Right cardiac atrium (tissue), 5 donors: ENCODE data around the gene TAMM41. TPM values are rescaled to one million over a fixed set of nuclear protein-coding genes. Genes with fewer than 3 reads are reported as not detected.
A peak's percentile ranks its signal among the peaks of the same experiment; 100 is the strongest.
"Not testable (repeated sequence)": the region's sequence is repeated elsewhere in the genome, so short reads cannot be mapped to it uniquely, and the experiment has no call there.

ENCODE experiments used
- ATAC-seq, 2 donors: fragments of 200-7000 bp; cut with Tn5 transposase; one replicate each; pipeline versions ENCODE4 v1.8.0 to v1.9.1; 2020; ENCODE audit warnings: moderate library complexity in 2 of 2, mild to moderate bottlenecking in 1 of 2
- DNase-seq, 3 donors: peaks; one replicate each; pipeline ENCODE4 v3.0.0-alpha.2; 2020
- H3K27ac ChIP-seq: one replicate; pipeline ENCODE4 v1.5.1; 2013; ENCODE audit warnings: mild to moderate bottlenecking, low read length, control low read depth, moderate library complexity
- H3K27me3 ChIP-seq: one replicate; pipeline ENCODE4 v1.6.1; 2013; ENCODE audit not compliant: control insufficient read depth, insufficient read depth
- H3K4me1 ChIP-seq: one replicate; pipeline ENCODE4 v1.6.1; 2013; ENCODE audit warnings: low read length; ENCODE audit not compliant: control insufficient read depth, insufficient read depth
- H3K4me3 ChIP-seq: one replicate; pipeline ENCODE4 v1.5.1; 2013; ENCODE audit warnings: low read length, control low read depth
- H3K9me3 ChIP-seq: one replicate; pipeline ENCODE4 v1.6.1; 2013; ENCODE audit warnings: low read length; ENCODE audit not compliant: control insufficient read depth
- WGBS: extraction: QIAGEN DNeasy Blood & Tissue Kit; methylation state at CpG from one replicate; pipeline ENCODE4 v1.1.7; 2013; 5-methylcytosine and 5-hydroxymethylcytosine counted together
- intact Hi-C, 4 donors: fragments of 100-400 bp; cut with DNase I; formaldehyde crosslinking; loops; one replicate each; pipeline versions ENCODE4 v1.11.0 to v1.14.0; 2022 to 2023
- long read RNA-seq, 4 donors: library from polyadenylated mRNA; unstranded; transcript quantifications; one replicate each; pipeline ENCODE4 v2.0.0, GENCODE V29; 2020 to 2021
- polyA plus RNA-seq: library from polyadenylated mRNA; stranded (reverse); fragments of 200-250 nt; gene quantifications from one replicate; pipeline ENCODE4 v1.2.3, GENCODE V29; 2013
- total RNA-seq, 4 donors: library from RNA; stranded (reverse); fragmentation: NEBNext Ultra II Directional; extraction: Animal tissue kit (Norgen Biotek cat#: 25700); gene quantifications; one replicate each; pipeline ENCODE4 v1.2.1, GENCODE V29; 2021
- donor health status: healthy with polysubstance abuse.
- donor health status: DM: no; HTN: yes; CAD: no.
- donor health status: DM: no; HTN: no; CAD: no.
- donor health status: DM: no; HTN: yes; CAD: no; lungs with severe emphysema.
- donor health status: DM: yes; HTN: yes; CAD: no.

Gene TAMM41, protein sequence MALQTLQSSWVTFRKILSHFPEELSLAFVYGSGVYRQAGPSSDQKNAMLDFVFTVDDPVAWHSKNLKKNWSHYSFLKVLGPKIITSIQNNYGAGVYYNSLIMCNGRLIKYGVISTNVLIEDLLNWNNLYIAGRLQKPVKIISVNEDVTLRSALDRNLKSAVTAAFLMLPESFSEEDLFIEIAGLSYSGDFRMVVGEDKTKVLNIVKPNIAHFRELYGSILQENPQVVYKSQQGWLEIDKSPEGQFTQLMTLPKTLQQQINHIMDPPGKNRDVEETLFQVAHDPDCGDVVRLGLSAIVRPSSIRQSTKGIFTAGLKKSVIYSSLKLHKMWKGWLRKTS
- total RNA-seq (10 to 100 TPM in 3 of 4 donors, 1 to 10 TPM in 1; 9.8 to 11.1 (median 10.8) TPM), polyA plus RNA-seq (9.9 TPM)
- long read RNA-seq, donor 1, partial matches to known transcripts: 1 of 2 reads
- long read RNA-seq, donor 1, other reads (novel, unspliced or antisense): 0 of 2 reads
- long read RNA-seq, donor 2, partial matches to known transcripts: 0 of 4 reads
- long read RNA-seq, donor 2, other reads (novel, unspliced or antisense): 0 of 4 reads
- long read RNA-seq, donor 3, transcript TAMM41-206 (8 exons, 1,213 nt): major isoform, 9 of 16 reads
- long read RNA-seq, donor 3, transcript TAMM41-201 (7 exons, 1,297 nt): minor isoform, 5 of 16 reads
- long read RNA-seq, donor 3, partial matches to known transcripts: 1 of 16 reads
- long read RNA-seq, donor 3, other reads (novel, unspliced or antisense): 1 of 16 reads
- long read RNA-seq, donor 4, transcript TAMM41-206 (8 exons, 1,213 nt): major isoform, 6 of 8 reads
- long read RNA-seq, donor 4, partial matches to known transcripts: 0 of 8 reads
- long read RNA-seq, donor 4, other reads (novel, unspliced or antisense): 2 of 8 reads

- Histone ChIP-seq H3K4me3 (peak within 1 kb of the TSS; percentile 73), H3K27ac (peak within 1 kb of the TSS; percentile 78), H3K27me3 (no peaks in the 10 kb centered on the region), H3K9me3 (no peaks in the 10 kb centered on the region), H3K4me1 (peaks cover 5% of the 10 kb centered on the region)
- intact Hi-C loops: no loop called here
- 1% methylated on average over 71 of the region's 71 CpGs for WGBS
- ATAC-seq (peak; percentile 100), DNase-seq (peak; percentile 95 to 97 (median 97))
Observed at GRCh38 chr3:11846281-11847266, at the start of gene TAMM41. TSS of gene TAMM41 (minus strand) at chr3:11846885. CDS start at chr3:11846636, 249 bp downstream.

- ATAC-seq (no peak), DNase-seq (no peak)
- H3K27me3 ChIP-seq: no peaks in the 10 kb centered on the region
- no peak overlapping the region for H3K4me3 ChIP-seq
- H3K9me3 ChIP-seq: no peaks in the 10 kb centered on the region
- whole genome bisulfite sequencing: 71% methylated on average over 5 of the region's 5 CpGs
- intact Hi-C loops: no loop called here
- H3K4me1 ChIP-seq: no peaks in the 10 kb centered on the region
- H3K27ac ChIP-seq: no peak overlapping the region
Observed at GRCh38 chr3:11878837-11879236, 32.2 kb upstream of the TAMM41 start.

GRCh38 chr3:11874707-11875106, 28.0 kb upstream of the TAMM41 start:
- H3K4me3 ChIP-seq, H3K27ac ChIP-seq, intact Hi-C loops, H3K27me3 ChIP-seq, H3K4me1 ChIP-seq, DNase-seq, ATAC-seq, H3K9me3 ChIP-seq: not testable (repeated sequence)
- 91% methylated on average over 1 of the region's 1 CpG for WGBS

- H3K4me3 ChIP-seq, H3K4me1 ChIP-seq, ATAC-seq, H3K27ac ChIP-seq, intact Hi-C loops, DNase-seq, H3K9me3 ChIP-seq, H3K27me3 ChIP-seq: not testable (repeated sequence)
- WGBS: 72% methylated on average over 1 of the region's 1 CpG
Observed at GRCh38 chr3:11863739-11864138, 17.1 kb upstream of the TAMM41 start.

GRCh38 chr3:11862584-11862983, 15.9 kb upstream of the TAMM41 start:
- H3K4me1 ChIP-seq, ATAC-seq, H3K27ac ChIP-seq, H3K27me3 ChIP-seq, intact Hi-C loops, H3K9me3 ChIP-seq, H3K4me3 ChIP-seq, DNase-seq: not testable (repeated sequence)
- WGBS: 86% methylated on average over 2 of the region's 2 CpGs

- intact Hi-C loops, H3K9me3 ChIP-seq, H3K4me1 ChIP-seq, H3K4me3 ChIP-seq, H3K27ac ChIP-seq, ATAC-seq, DNase-seq, H3K27me3 ChIP-seq: not testable (repeated sequence)
- WGBS: 86% methylated on average over 5 of the region's 6 CpGs
Observed at GRCh38 chr3:11862145-11862544, 15.5 kb upstream of the TAMM41 start.

DNA sequence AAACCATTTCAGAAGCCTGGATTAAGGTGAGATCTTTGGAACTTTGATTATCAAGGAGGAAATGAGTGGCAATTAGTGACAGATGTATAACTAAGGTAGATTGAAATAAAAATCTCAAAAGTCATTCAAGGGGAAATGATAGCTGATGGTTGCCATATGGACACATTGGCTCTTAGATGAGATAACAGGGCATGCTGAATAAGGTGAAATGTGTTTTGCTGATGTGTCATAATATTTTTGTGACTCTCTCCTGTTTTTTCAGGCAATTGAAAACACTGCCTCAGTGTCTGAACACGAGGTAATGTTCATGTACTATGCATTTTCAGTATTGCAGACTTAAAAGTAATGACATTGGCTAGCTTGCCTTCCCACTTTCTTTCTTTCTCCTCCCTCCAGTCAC, 13.5 kb upstream of the TAMM41 start:
- ATAC-seq, intact Hi-C loops, H3K27me3 ChIP-seq, H3K9me3 ChIP-seq, H3K4me1 ChIP-seq, H3K4me3 ChIP-seq, H3K27ac ChIP-seq, DNase-seq: not testable (repeated sequence)
- WGBS: 37% methylated on average over 1 of the region's 1 CpG

DNA sequence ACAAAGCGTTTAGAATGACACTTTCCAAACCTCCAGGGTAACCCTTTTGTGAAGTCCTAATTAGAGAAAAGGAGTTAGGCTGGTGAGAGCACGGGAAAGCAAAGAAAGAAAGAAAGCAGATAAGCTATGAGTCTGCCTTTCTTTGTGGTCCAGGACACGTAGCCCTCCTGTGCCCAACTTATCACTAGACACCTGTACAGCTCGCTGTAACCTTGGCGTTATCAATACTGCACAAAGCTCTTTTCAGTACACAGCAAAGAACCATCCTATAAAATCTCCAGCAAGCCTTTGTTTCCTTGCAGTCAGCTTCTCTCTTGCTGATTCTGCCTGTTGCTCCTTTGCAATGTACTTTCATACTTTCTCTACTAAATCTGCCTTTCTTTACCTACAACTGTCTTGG, 6.8 kb upstream of the TAMM41 start:
- Histone ChIP-seq H3K4me1 (no peaks in the 10 kb centered on the region), H3K27me3 (no peaks in the 10 kb centered on the region), H3K27ac (no peak overlapping the region), H3K9me3 (no peaks in the 10 kb centered on the region), H3K4me3 (no peak overlapping the region)
- WGBS: 59% methylated on average over 5 of the region's 5 CpGs
- DNase-seq (no peak), ATAC-seq (no peak)
- intact Hi-C loops: no loop called here

DNA sequence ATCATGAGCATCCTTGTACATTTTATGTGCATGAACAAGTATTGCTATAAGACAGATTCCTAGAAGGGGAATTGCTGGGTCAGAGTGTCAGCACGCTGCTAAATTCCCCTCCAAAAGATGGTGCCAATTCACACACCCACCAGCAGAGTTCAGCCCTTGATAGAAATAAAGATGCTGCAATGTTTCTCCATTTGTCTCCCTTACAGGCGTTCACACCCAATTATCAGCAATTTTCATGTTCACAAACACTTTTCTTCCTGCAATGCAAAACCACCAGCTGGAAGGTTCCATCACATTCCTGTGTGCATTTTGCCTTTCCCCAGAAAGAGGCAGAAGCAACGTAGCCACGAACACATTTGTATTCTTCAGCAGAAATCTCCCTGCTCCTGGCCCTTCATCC, 3.3 kb upstream of the TAMM41 start:
- DNase-seq (no peak), ATAC-seq (no peak)
- no peak overlapping the region for H3K27ac ChIP-seq
- no peaks in the 10 kb centered on the region for H3K27me3 ChIP-seq
- intact Hi-C loops: no loop called here
- H3K4me3 ChIP-seq: no peak overlapping the region
- peaks cover 5% of the 10 kb centered on the region for H3K4me1 ChIP-seq
- WGBS: 52% methylated on average over 4 of the region's 4 CpGs
- no peaks in the 10 kb centered on the region for H3K9me3 ChIP-seq

- 80% methylated on average over 1 of the region's 1 CpG for WGBS
- DNase-seq (no peak), ATAC-seq (no peak)
- Histone ChIP-seq H3K9me3 (no peaks in the 10 kb centered on the region), H3K27me3 (no peaks in the 10 kb centered on the region), H3K4me3 (no peak overlapping the region), H3K4me1 (peaks cover 5% of the 10 kb centered on the region), H3K27ac (no peak overlapping the region)
- intact Hi-C loops: no loop called here
Observed at GRCh38 chr3:11847607-11848006, 922 bp upstream of the TAMM41 start.
